ENCODE data around the gene ACAP3.

- no peak for TF ChIP-seq FOXM1 (IDR thresholded peaks at IDR 0.05; ENCODE audit: borderline replicate concordance)
- no peak for TF ChIP-seq HDGF (IDR thresholded peaks at IDR 0.05; ENCODE audit: borderline replicate concordance)
- no peak for TF ChIP-seq ARNT (IDR thresholded peaks at IDR 0.05)
- no peak for TF ChIP-seq SUZ12 (IDR thresholded peaks at IDR 0.05)
Measured at GRCh38 chr1:1340791-1341548, 33.2 kb upstream of the ACAP3 start.

Measured in HEK293T (cell line).